GM12878 (cell line): ENCODE measurements around the gene CEBPG.

Experiments
- CTCF ChIP-seq, 3 experiments: IDR thresholded peaks in 2 of 3; conservative IDR thresholded peaks in 1 of 3; 2 replicates each; pipeline ENCODE4 v1.5.1; 2011; ENCODE audit warnings: low read depth in 3 of 3, low read length in 3 of 3, mild to moderate bottlenecking in 3 of 3, control low read depth in 2 of 3, moderate library complexity in 2 of 3, inconsistent platforms in 1 of 3, mixed read lengths in 1 of 3; ENCODE audit not compliant: control insufficient read depth in 2 of 3, insufficient read depth in 1 of 3; ENCODE audit errors: extremely low read depth in 1 of 3
- HDAC2 ChIP-seq: fragments of 200-600 bp; sonication (generic); IDR thresholded peaks from 2 replicates; pipeline ENCODE4 v1.6.1; 2017
- IRF5 ChIP-seq: fragments of 450-650 bp; IDR thresholded peaks from 2 replicates; pipeline ENCODE4 v1.6.1; 2017; ENCODE audit warnings: borderline replicate concordance
- ZZZ3 ChIP-seq: IDR thresholded peaks from 2 replicates; pipeline ENCODE4 v1.6.1; 2011; ENCODE audit warnings: low read depth; ENCODE audit not compliant: control insufficient read depth, insufficient read length

- TF ChIP-seq HDAC2 (no peak), ZZZ3 (no peak), CTCF (IDR thresholded peaks at IDR 0.05 in 2 of 3, conservative IDR thresholded peaks at IDR 0.05 in 1 of 3; ENCODE audit: control insufficient read depth in 2 of 3, extremely low read depth in 1 of 3, insufficient read depth in 1 of 3, low read depth in 3 of 3, low read length in 3 of 3) (no peak), IRF5 (no peak)
Measured at GRCh38 chr19:33379151-33379829, 5.8 kb downstream of the CEBPG start.
